T-helper 2 cell treated with Interferon-gamma antibody and Interleukin-4, amounts not matched to agents 5 μg/mL and 100 μg/mL, for 36 hours (primary cell): ENCODE results near the gene DNAH2.
A peak's percentile ranks its signal among the peaks of the same experiment; 100 is the strongest.

Experiments used
- DNase-seq: peaks from one replicate; pipeline ENCODE4 v3.0.0; 2021; ENCODE audit warnings: low spot score
- H3K27ac Mint-ChIP-seq: one replicate; pipeline ENCODE4 v1.8.0; 2021; ENCODE audit warnings: mild to moderate bottlenecking, mixed read lengths
- H3K27me3 Mint-ChIP-seq: one replicate; pipeline ENCODE4 v1.8.0; 2021; ENCODE audit warnings: low read depth, mixed read lengths
- H3K36me3 Mint-ChIP-seq: one replicate; pipeline ENCODE4 v1.8.0; 2021; ENCODE audit warnings: low read depth, mixed read lengths
- H3K4me1 Mint-ChIP-seq: one replicate; pipeline ENCODE4 v1.8.0; 2021; ENCODE audit warnings: low read depth, mixed read lengths
- H3K4me3 Mint-ChIP-seq: one replicate; pipeline ENCODE4 v1.8.0; 2022; ENCODE audit warnings: mild to moderate bottlenecking, moderate library complexity, mixed read lengths
- H3K9me3 Mint-ChIP-seq: one replicate; pipeline ENCODE4 v1.8.0; 2021; ENCODE audit warnings: mixed read lengths

DNAH2 gene

DNA sequence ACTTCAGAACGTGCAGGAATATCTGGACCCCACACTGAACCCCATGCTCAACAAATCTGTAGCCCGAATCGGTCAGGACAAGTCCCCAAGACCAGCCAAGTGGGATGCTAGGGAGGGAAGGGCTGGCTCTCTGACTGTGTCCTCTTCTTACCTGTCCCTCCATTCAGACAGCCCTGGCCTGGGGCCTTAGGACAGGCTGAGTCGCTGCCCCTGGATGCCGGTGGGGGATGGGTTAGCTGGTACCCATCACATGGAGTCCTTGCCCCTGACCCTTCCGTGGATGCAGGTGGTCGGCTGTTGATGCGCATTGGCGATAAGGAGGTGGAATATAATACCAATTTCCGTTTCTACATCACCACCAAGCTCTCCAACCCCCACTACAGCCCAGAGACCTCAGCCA is 100.5 kb downstream of the DNAH2 start:
- Mint-ChIP-seq H3K36me3 (no peaks in the 10 kb centered on the region), H3K27me3 (no peaks in the 10 kb centered on the region), H3K4me1 (no peaks in the 10 kb centered on the region), H3K4me3 (no peak overlapping the region), H3K27ac (no peak overlapping the region), H3K9me3 (no peaks in the 10 kb centered on the region)
- no peak for DNase-seq

- Mint-ChIP-seq H3K4me1 (no peaks in the 10 kb centered on the region), H3K36me3 (no peaks in the 10 kb centered on the region), H3K27me3 (peaks cover 1% of the 10 kb centered on the region), H3K27ac (no peak overlapping the region), H3K4me3 (no peak overlapping the region), H3K9me3 (no peaks in the 10 kb centered on the region)
- DNase-seq: no peak
Measured at GRCh38 chr17:7818746-7819645, 101.5 kb downstream of the DNAH2 start.

DNA sequence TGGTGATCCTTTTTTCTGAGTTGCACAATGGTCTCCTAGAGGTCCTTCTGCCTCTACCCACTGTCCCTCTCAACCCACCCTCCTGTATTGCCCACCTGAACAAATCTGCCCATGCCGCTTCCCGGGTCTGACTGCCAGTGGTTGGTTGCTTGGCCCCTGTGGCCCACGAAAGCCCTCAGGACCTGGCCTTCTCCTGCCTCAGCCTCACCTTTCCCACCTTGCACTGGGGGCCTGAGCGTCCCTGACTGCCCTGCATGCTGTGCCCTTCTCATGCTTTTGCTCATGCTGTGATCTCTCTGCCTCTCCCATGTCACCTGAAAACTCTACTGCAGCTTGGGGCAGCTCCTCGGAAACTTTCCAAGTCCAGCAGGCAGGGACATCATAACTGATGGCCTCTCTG is 102.7 kb downstream of the DNAH2 start:
- Mint-ChIP-seq H3K27me3 (peaks cover 7% of the 10 kb centered on the region), H3K9me3 (no peaks in the 10 kb centered on the region), H3K36me3 (no peaks in the 10 kb centered on the region), H3K4me3 (no peak overlapping the region), H3K27ac (no peak overlapping the region), H3K4me1 (peaks cover 2% of the 10 kb centered on the region)
- no peak for DNase-seq

- Mint-ChIP-seq H3K27me3 (peaks cover 14% of the 10 kb centered on the region), H3K4me1 (peaks cover 2% of the 10 kb centered on the region), H3K27ac (no peak overlapping the region), H3K9me3 (no peaks in the 10 kb centered on the region), H3K4me3 (no peak overlapping the region), H3K36me3 (no peaks in the 10 kb centered on the region)
- no peak for DNase-seq
Measured at GRCh38 chr17:7822126-7822525, 104.6 kb downstream of the DNAH2 start.

GRCh38 chr17:7823581-7824001 is 106.0 kb downstream of the DNAH2 start:
- no peaks in the 10 kb centered on the region for H3K9me3 Mint-ChIP-seq
- H3K27ac Mint-ChIP-seq: no peak overlapping the region
- no peak for DNase-seq
- H3K4me3 Mint-ChIP-seq: no peak overlapping the region
- no peaks in the 10 kb centered on the region for H3K36me3 Mint-ChIP-seq
- peaks cover 21% of the 10 kb centered on the region for H3K27me3 Mint-ChIP-seq
- peaks cover 2% of the 10 kb centered on the region for H3K4me1 Mint-ChIP-seq

DNA sequence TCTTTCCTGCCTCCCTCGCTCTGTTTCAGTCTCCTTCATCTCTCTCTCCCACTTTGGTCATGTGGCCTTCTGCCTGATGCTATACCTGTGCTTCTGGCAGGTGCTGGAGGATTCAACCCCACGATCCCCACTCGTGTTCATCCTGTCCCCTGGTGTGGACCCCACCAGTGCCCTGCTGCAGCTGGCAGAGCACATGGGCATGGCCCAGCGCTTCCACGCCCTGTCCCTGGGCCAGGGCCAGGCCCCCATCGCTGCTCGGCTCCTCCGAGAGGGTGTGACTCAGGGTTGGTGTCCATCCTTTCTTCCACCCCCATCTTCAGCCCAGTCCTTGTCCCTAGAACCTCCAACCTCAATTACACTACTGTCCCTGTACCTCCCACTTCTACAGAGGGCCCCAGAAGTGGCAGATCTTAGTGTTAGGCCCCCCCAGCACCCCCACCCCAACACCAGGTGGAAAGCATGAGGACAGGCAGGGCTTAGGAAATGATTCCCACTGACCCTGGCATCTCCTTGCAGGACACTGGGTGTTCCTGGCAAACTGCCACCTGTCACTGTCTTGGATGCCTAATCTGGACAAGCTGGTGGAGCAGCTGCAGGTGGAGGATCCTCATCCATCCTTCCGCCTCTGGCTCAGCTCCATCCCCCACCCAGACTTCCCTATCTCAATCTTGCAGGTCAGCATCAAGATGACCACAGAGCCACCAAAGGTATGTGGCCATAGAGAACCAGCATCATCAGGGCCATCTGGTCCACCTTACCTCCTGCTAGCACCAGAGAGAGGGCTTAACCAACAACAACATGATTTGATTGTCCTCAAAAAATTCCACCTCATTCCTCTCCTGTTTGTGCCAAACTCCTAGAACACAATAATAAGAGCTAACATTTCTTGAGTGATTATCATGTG is 106.7 kb downstream of the DNAH2 start:
- Mint-ChIP-seq H3K9me3 (no peaks in the 10 kb centered on the region), H3K4me3 (no peak overlapping the region), H3K27me3 (peaks cover 23% of the 10 kb centered on the region), H3K4me1 (peaks cover 2% of the 10 kb centered on the region), H3K36me3 (no peaks in the 10 kb centered on the region), H3K27ac (no peak overlapping the region)
- DNase-seq: no peak

DNA sequence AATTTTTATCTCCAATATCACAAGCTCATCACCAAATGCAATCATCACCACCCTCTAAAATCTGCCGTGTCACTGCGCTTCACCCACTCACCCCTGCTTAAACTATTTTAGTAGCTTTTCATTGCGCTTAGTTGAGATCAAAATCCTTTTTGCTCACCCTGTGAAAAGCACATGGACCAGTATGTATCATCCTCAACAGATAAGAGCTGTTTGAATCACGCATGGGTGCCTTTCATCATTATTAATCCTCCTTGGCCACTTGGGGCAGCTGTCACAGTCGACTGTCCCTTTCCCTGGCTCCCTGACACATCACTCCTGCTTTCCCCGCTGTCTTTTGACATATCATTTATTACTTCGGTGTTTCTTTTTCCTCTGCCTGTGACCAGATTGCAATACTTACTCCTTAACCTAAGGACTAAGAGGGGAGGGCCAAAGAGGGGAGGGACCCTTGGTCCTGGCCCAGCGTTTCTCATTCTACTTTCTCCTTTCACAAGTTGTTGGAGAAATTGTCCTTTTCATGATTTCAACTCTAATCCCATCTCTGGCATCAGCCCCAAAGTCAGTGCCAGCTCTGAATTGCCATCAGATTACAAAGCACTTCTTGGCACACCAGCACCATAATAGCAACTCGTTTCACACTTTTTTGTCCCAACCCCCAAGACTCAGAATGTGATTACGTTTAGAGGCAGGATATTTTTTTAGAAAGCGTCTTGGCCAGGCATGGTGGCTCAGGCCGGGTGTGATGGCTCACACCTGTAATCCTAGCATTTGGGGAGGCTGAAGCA is 107.9 kb downstream of the DNAH2 start:
- Mint-ChIP-seq H3K27ac (no peak overlapping the region), H3K27me3 (peaks cover 30% of the 10 kb centered on the region), H3K9me3 (no peaks in the 10 kb centered on the region), H3K4me3 (no peak overlapping the region), H3K36me3 (no peaks in the 10 kb centered on the region), H3K4me1 (peaks cover 2% of the 10 kb centered on the region)
- no peak for DNase-seq

DNA sequence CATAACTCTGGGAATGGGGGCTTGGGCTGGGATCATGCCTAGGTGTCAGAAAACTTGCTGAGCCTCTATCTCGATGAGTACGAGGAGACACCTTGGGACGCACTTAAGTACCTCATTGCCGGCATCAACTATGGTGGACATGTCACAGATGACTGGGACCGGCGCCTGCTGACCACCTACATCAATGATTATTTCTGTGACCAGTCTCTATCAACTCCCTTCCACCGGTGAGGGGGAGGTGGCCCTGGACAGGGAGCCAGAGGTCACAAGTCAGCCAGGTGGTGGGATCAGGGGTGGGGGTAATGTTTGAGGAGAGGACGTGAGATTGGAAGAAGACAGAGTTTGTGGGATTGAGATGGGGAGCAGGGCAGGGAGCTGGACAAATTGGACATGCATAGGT is 113.1 kb downstream of the DNAH2 start:
- H3K27ac Mint-ChIP-seq: no peak overlapping the region
- no peak for DNase-seq
- H3K4me3 Mint-ChIP-seq: no peak overlapping the region
- no peaks in the 10 kb centered on the region for H3K9me3 Mint-ChIP-seq
- H3K4me1 Mint-ChIP-seq: peaks cover 13% of the 10 kb centered on the region
- peaks cover 31% of the 10 kb centered on the region for H3K27me3 Mint-ChIP-seq
- no peaks in the 10 kb centered on the region for H3K36me3 Mint-ChIP-seq

DNA sequence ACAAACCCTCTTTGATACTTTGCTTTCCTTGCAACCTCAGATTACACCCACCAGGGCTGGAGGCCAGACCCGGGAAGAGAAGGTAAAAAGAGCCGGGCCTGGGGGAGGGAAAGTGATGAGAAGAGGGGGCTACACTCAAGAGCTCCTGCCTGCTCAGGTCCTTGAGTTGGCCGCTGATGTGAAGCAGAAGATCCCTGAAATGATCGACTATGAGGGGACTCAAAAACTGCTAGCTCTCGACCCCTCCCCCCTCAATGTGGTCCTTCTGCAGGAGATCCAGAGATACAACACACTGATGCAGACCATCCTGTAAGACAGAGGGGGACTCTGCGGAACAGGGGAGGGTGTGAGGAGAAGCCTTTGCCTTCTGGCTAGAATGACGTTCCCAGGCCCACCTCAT is 113.7 kb downstream of the DNAH2 start:
- H3K9me3 Mint-ChIP-seq: no peaks in the 10 kb centered on the region

DNA sequence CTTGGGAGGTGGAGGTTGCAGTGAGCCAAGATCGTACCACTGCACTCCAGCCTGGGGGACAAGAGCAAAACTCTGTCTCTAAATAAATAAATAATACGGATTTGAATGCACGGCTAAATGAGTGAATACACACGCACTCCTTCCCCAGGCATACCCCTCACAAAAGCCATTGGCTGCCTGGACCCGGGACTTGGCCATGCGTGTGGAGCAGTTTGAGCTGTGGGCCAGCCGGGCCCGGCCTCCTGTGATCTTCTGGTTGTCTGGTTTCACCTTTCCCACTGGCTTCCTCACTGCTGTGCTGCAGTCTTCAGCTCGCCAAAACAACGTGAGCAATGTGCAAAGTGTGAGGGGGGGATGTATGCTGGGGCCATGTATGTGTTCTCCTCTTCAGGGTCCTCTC is 114.9 kb downstream of the DNAH2 start:
- Mint-ChIP-seq H3K9me3 (no peaks in the 10 kb centered on the region), H3K36me3 (no peaks in the 10 kb centered on the region), H3K4me1 (peaks cover 25% of the 10 kb centered on the region), H3K27me3 (peaks cover 23% of the 10 kb centered on the region), H3K4me3 (peak overlapping the region; percentile 36), H3K27ac (no peak overlapping the region)
- DNase-seq: no peak

More for the DNA sequence above, 113.7 kb downstream of the DNAH2 start:
- Mint-ChIP-seq H3K27me3 (peaks cover 31% of the 10 kb centered on the region), H3K4me3 (no peak overlapping the region), H3K4me1 (peaks cover 15% of the 10 kb centered on the region), H3K36me3 (no peaks in the 10 kb centered on the region), H3K27ac (no peak overlapping the region)
- DNase-seq: no peak

GRCh38 chr17:7833011-7833794 is 115.7 kb downstream of the DNAH2 start:
- peak overlapping the region; percentile 94 for H3K27ac Mint-ChIP-seq
- H3K9me3 Mint-ChIP-seq: no peaks in the 10 kb centered on the region
- H3K4me1 Mint-ChIP-seq: peaks cover 30% of the 10 kb centered on the region
- H3K36me3 Mint-ChIP-seq: no peaks in the 10 kb centered on the region
- peaks cover 18% of the 10 kb centered on the region for H3K27me3 Mint-ChIP-seq
- DNase-seq: no peak
- H3K4me3 Mint-ChIP-seq: peak overlapping the region; percentile 88

DNA sequence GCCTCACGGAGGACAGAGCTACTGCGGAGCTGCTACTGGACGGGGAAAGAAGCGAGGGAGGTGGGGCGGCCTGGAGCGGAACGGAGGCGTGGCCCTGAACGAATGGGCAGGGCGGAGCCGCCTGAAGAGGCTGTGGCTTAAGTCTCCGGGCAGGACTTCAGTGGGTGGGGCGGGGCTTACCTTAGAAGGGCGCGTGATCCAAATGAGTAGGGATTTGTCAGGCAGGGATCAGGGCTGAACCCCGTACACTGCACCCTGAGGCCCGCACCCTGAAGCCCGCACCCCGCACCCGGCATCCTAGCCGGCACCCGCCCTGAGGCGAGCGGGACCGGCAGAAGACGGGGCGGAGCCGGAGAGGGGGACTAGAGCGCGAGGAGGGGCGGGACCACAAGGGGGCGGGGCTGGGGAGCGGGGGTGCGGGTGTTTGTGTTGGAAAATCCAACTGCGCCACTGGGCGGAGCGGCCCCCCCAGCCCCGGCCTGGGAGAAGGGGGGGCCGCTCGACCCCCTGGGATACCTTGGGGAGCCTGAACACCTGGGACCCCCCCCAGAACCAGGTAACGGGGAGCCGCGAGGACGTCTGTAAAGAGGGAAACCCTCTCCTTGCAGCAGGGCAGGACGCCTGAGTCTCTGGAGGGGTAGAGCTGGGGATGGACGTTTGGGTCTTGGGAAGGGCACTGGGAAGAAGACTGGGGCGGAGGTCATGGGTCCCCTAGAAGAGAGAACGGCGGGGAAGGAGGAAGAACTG is 116.4 kb downstream of the DNAH2 start, which contains the start of gene KDM6B:
Gene KDM6B (plus strand): TSS at position 423 of the 747 bp plus-strand sequence. CDS start 11,338 bp downstream, outside the sequence.
- Mint-ChIP-seq H3K27me3 (peaks cover 18% of the 10 kb centered on the region), H3K36me3 (no peaks in the 10 kb centered on the region)
- peak; percentile 89 for DNase-seq

More for the DNA sequence above, 116.4 kb downstream of the DNAH2 start, which contains the start of gene KDM6B:
- no peaks in the 10 kb centered on the region for H3K9me3 Mint-ChIP-seq
- peak within 1 kb of the TSS; percentile 94 for H3K27ac Mint-ChIP-seq
- H3K4me1 Mint-ChIP-seq: peaks cover 36% of the 10 kb centered on the region
- H3K4me3 Mint-ChIP-seq: peak within 1 kb of the TSS; percentile 88
